Keratinocyte (primary cell): Measurements from ENCODE around the gene NR3C2. TPM values are rescaled to one million over a fixed set of nuclear protein-coding genes. Genes with fewer than 3 reads are reported as not detected.

Experiments
- DNase-seq: peaks from one replicate; pipeline ENCODE4 v3.0.0-alpha.2; 2011; ENCODE audit warnings: low read depth, missing footprints, low spot score
- FAIRE-seq: peaks from 2 replicates; lab custom pipeline; 2011; peaks lifted over from hg19 to GRCh38; lab: Jason Lieb, UNC
- H2AFZ ChIP-seq: 2 replicates; pipeline ENCODE4 v1.6.0; 2012; ENCODE audit warnings: low read length, control low read depth, inconsistent platforms; ENCODE audit not compliant: control insufficient read depth
- H3K27ac ChIP-seq: 2 replicates; pipeline ENCODE4 v1.5.1; 2011; ENCODE audit warnings: low read length; ENCODE audit not compliant: control insufficient read depth, insufficient read depth
- H3K27me3 ChIP-seq: 3 replicates; pipeline ENCODE4 v1.6.0; 2011; ENCODE audit warnings: low read length; ENCODE audit not compliant: control insufficient read depth, insufficient read depth; ENCODE audit errors: extremely low read depth
- H3K36me3 ChIP-seq, 2 experiments: 2 replicates in 1 of 2; 3 replicates in 1 of 2; pipeline ENCODE4 v1.5.1; 2011; ENCODE audit warnings: low read length in 2 of 2, mild to moderate bottlenecking in 1 of 2; ENCODE audit not compliant: control insufficient read depth in 2 of 2, insufficient read depth in 2 of 2; ENCODE audit errors: extremely low read depth in 1 of 2
- H3K4me1 ChIP-seq: 3 replicates; pipeline ENCODE4 v1.5.1; 2011; ENCODE audit warnings: low read length; ENCODE audit not compliant: control insufficient read depth, insufficient read depth; ENCODE audit errors: extremely low read depth
- H3K4me2 ChIP-seq: 3 replicates; pipeline ENCODE4 v1.6.0; 2011; ENCODE audit warnings: low read depth, low read length; ENCODE audit not compliant: control insufficient read depth, insufficient read depth; ENCODE audit errors: extremely low read depth
- H3K4me3 ChIP-seq, 3 experiments: fragments of 200-600 bp in 1 of 3; sonication (generic) in 1 of 3; 2 replicates in 2 of 3; 3 replicates in 1 of 3; pipeline ENCODE4 v1.5.1; 2011 to 2016; ENCODE audit warnings: low read length in 3 of 3, mild to moderate bottlenecking in 3 of 3, control low read depth in 2 of 3, inconsistent platforms in 1 of 3, low read depth in 1 of 3, mixed read lengths in 1 of 3, mixed run types in 1 of 3, moderate library complexity in 1 of 3; ENCODE audit not compliant: control insufficient read depth in 2 of 3, insufficient read depth in 2 of 3; ENCODE audit errors: extremely low read depth in 1 of 3
- H3K79me2 ChIP-seq: 2 replicates; pipeline ENCODE4 v1.6.0; 2012; ENCODE audit warnings: low read length; ENCODE audit not compliant: control insufficient read depth, insufficient read depth
- H3K9ac ChIP-seq: 3 replicates; pipeline ENCODE4 v1.6.0; 2011; ENCODE audit warnings: low read length; ENCODE audit not compliant: control insufficient read depth, insufficient read depth; ENCODE audit errors: extremely low read depth
- H3K9me1 ChIP-seq: 3 replicates; pipeline ENCODE4 v1.6.0; 2011; ENCODE audit warnings: low read length; ENCODE audit not compliant: control insufficient read depth, insufficient read depth; ENCODE audit errors: extremely low read depth
- H3K9me3 ChIP-seq: 2 replicates; pipeline ENCODE4 v1.5.1; 2012; ENCODE audit warnings: low read depth, low read length; ENCODE audit not compliant: control insufficient read depth
- H4K20me1 ChIP-seq: 3 replicates; pipeline ENCODE4 v1.6.0; 2011; ENCODE audit warnings: low read length; ENCODE audit not compliant: control insufficient read depth, insufficient read depth; ENCODE audit errors: extremely low read depth
- CTCF ChIP-seq, 3 experiments: IDR thresholded peaks in 1 of 3; conservative IDR thresholded peaks in 1 of 3; optimal IDR thresholded peaks in 1 of 3; 2 replicates in 2 of 3; 3 replicates in 1 of 3; pipeline versions ENCODE3 to v1.5.1; 2011; ENCODE audit warnings: low read length in 3 of 3, mild to moderate bottlenecking in 3 of 3, moderate library complexity in 2 of 3, control low read depth in 1 of 3, inconsistent platforms in 1 of 3; ENCODE audit not compliant: insufficient read depth in 2 of 3; ENCODE audit errors: extremely low read depth in 1 of 3
- EZH2 ChIP-seq: IDR thresholded peaks from one replicate; pipeline ENCODE4 v1.6.1; 2012; ENCODE audit warnings: inconsistent platforms, mild to moderate bottlenecking, low read length, moderate library complexity
- dilution Hi-C: fragments of 300-500 bp; cut with MboI; formaldehyde crosslinking; loops from one replicate; pipeline ENCODE4 v1.7.0; 2020; ENCODE audit warnings: low sequenced_read_pairs; ENCODE audit not compliant: extremely low pct_ligation_motif_present
- polyA plus RNA-seq, 5 experiments: library from polyadenylated mRNA; depleted of rRNA in 3 of 5; stranded (reverse) in 3 of 5; stranded (forward) in 1 of 5; unstranded in 1 of 5; fragments of >200 nt; gene quantifications; 1 replicate in 1 of 5; 2 replicates in 3 of 5; 3 replicates in 1 of 5; pipeline versions ENCODE4 v1.2.1 to v1.2.3, GENCODE V29; 2011 to 2012; ENCODE audit warnings: missing spikeins in 2 of 5, low read depth in 1 of 5, low replicate concordance in 1 of 5

The NR3C2 gene
- polyA plus RNA-seq, 1 donor (not counting 4 experiments of a cell fraction or from before 2014, with no cell fraction given): 1.5 TPM

- Histone ChIP-seq H3K9me3 (no peaks in the 10 kb centered on the region), H3K9ac (no peak overlapping the region), H3K27me3 (no peaks in the 10 kb centered on the region), H2AFZ (no peak overlapping the region), H3K4me2 (no peak overlapping the region), H3K79me2 (no peaks in the 10 kb centered on the region), H3K9me1 (no peaks in the 10 kb centered on the region), H3K4me3 (no peak overlapping the region), H3K27ac (no peak overlapping the region), H4K20me1 (no peaks in the 10 kb centered on the region), H3K4me1 (no peaks in the 10 kb centered on the region), H3K36me3 (no peaks in the 10 kb centered on the region)
- no peak for DNase-seq
- TF ChIP-seq EZH2 (no peak), CTCF (optimal IDR thresholded peaks at IDR 0.05 in 1 of 3, IDR thresholded peaks at IDR 0.05 in 1 of 3, conservative IDR thresholded peaks at IDR 0.05 in 1 of 3; ENCODE audit: extremely low read depth in 1 of 3, insufficient read depth in 2 of 3, low read length in 3 of 3) (no peak)
- dilution Hi-C loops: no loop called here
- FAIRE-seq: no peak
Measured at GRCh38 chr4:148114436-148114835, 327.8 kb downstream of the NR3C2 start.

- no peaks in the 10 kb centered on the region for H3K27me3 ChIP-seq
- no peak overlapping the region for H3K27ac ChIP-seq
- DNase-seq (no peak), FAIRE-seq (no peak)
- no peak overlapping the region for H3K4me2 ChIP-seq
- H3K9me3 ChIP-seq: no peaks in the 10 kb centered on the region
- H3K9ac ChIP-seq: no peak overlapping the region
- dilution Hi-C loops: no loop called here
- no peak overlapping the region for H2AFZ ChIP-seq
- no peaks in the 10 kb centered on the region for H3K36me3 ChIP-seq
- H3K4me3 ChIP-seq: no peak overlapping the region
- H3K9me1 ChIP-seq: no peaks in the 10 kb centered on the region
- no peak for TF ChIP-seq CTCF (optimal IDR thresholded peaks at IDR 0.05 in 1 of 3, IDR thresholded peaks at IDR 0.05 in 1 of 3, conservative IDR thresholded peaks at IDR 0.05 in 1 of 3; ENCODE audit: extremely low read depth in 1 of 3, insufficient read depth in 2 of 3, low read length in 3 of 3)
- TF ChIP-seq EZH2: no peak
- H3K4me1 ChIP-seq: no peaks in the 10 kb centered on the region
- no peaks in the 10 kb centered on the region for H3K79me2 ChIP-seq
- H4K20me1 ChIP-seq: no peaks in the 10 kb centered on the region
Measured at GRCh38 chr4:148112231-148112982, 329.8 kb downstream of the NR3C2 start.
